HepG2 (cell line): ENCODE data around the gene RFX7. TPM values are rescaled to one million over a fixed set of nuclear protein-coding genes. Genes with fewer than 3 reads are reported as not detected.

Experiments
- ATAC-seq: fragments of 200-7000 bp; cut with Tn5 transposase; 3 replicates; pipeline ENCODE4 v1.9.1; 2020; ENCODE audit warnings: mild to moderate bottlenecking, moderate library complexity
- BruUV-seq: library from RNA; stranded (reverse); fragments of 400-500 nt; replicated peaks from 2 replicates; lab custom pipeline; 2021; lab: Mats Ljungman, UMichigan
- CTCF ChIA-PET: fragments of 300-600 bp; formaldehyde crosslinking; extraction: SDS; loops from one replicate; lab custom pipeline; 2021; ENCODE audit warnings: low total read pairs, inconsistent platforms, low intra/inter-chr PET ratio; lab: Yijun Ruan, JAX
- POLR2A ChIA-PET: fragments of 350-600 bp; sonication (Branson Sonifier 250); formaldehyde crosslinking; loops from one replicate; lab custom pipeline; 2020; ENCODE audit warnings: antibody characterized with exemption, inconsistent platforms; lab: Yijun Ruan, JAX
- DNase-seq: peaks from one replicate; pipeline ENCODE4 v3.0.0-alpha.2; 2015; ENCODE audit warnings: low spot score
- FAIRE-seq: peaks from 3 replicates; lab custom pipeline; 2011; peaks lifted over from hg19 to GRCh38; lab: Jason Lieb, UNC
- H2AFZ ChIP-seq: one replicate; pipeline ENCODE4 v1.6.1; 2011; ENCODE audit warnings: low read length, inconsistent platforms
- H3K27ac ChIP-seq: fragments of 300-600 bp; 3 replicates; pipeline ENCODE4 v1.8.0; 2011; ENCODE audit warnings: mixed run types, mild to moderate bottlenecking, mixed read lengths, low read length, inconsistent platforms; ENCODE audit not compliant: insufficient read depth; ENCODE audit errors: extremely low read length
- H3K27me3 ChIP-seq, 2 experiments: fragments of 200-600 bp in 1 of 2; 2 replicates in 1 of 2; 3 replicates in 1 of 2; pipeline versions ENCODE4 v1.6.0 to v1.8.0; 2011; ENCODE audit warnings: low read length in 2 of 2, mild to moderate bottlenecking in 2 of 2, moderate library complexity in 2 of 2, inconsistent platforms in 1 of 2; ENCODE audit not compliant: insufficient read depth in 2 of 2, control insufficient read depth in 1 of 2
- H3K36me3 ChIP-seq, 2 experiments: fragments of 200-600 bp in 1 of 2; replicated peaks in 1 of 2; 2 replicates in 1 of 2; 3 replicates in 1 of 2; pipeline versions ENCODE4 v1.5.1 to v1.8.0; 2011; ENCODE audit warnings: low read length in 2 of 2, inconsistent platforms in 1 of 2; ENCODE audit not compliant: insufficient read depth in 2 of 2, control insufficient read depth in 1 of 2
- H3K4me1 ChIP-seq: 2 replicates; pipeline ENCODE4 v1.5.1; 2012; ENCODE audit warnings: low read length, inconsistent platforms; ENCODE audit not compliant: insufficient read depth
- H3K4me2 ChIP-seq: 2 replicates; pipeline ENCODE4 v1.6.0; 2011; ENCODE audit warnings: low read depth, low read length, inconsistent platforms
- H3K4me3 ChIP-seq, 3 experiments: fragments of 200-600 bp in 1 of 3; sonication (generic), shearing (Covaris generic) in 1 of 3; replicated peaks in 1 of 3; 2 replicates each; pipeline ENCODE4 v1.5.1; 2011 to 2016; ENCODE audit warnings: low read length in 3 of 3, inconsistent platforms in 2 of 3, low read depth in 2 of 3, mild to moderate bottlenecking in 2 of 3, control low read depth in 1 of 3, mixed read lengths in 1 of 3; ENCODE audit not compliant: insufficient read depth in 1 of 3
- H3K79me2 ChIP-seq: one replicate; pipeline ENCODE4 v1.6.1; 2011; ENCODE audit warnings: low read length, inconsistent platforms; ENCODE audit not compliant: insufficient read depth
- H3K9ac ChIP-seq: 2 replicates; pipeline ENCODE4 v1.6.0; 2011; ENCODE audit warnings: mild to moderate bottlenecking, low read depth, low read length, inconsistent platforms; ENCODE audit not compliant: insufficient read depth
- H3K9me3 ChIP-seq: 2 replicates; pipeline ENCODE4 v1.5.1; 2012; ENCODE audit warnings: mild to moderate bottlenecking, low read length
- H4K20me1 ChIP-seq: 2 replicates; pipeline ENCODE4 v1.6.0; 2011; ENCODE audit warnings: inconsistent platforms, mild to moderate bottlenecking, low read length, moderate library complexity; ENCODE audit not compliant: insufficient read depth
- CBFB ChIP-seq: sonication (generic); formaldehyde crosslinking; IDR thresholded peaks from 2 replicates; pipeline ENCODE4 v1.4.0; 2020; ENCODE audit warnings: missing genetic modification reagents
- HIVEP1 ChIP-seq: sonication (generic); formaldehyde crosslinking; IDR thresholded peaks from 2 replicates; pipeline ENCODE4 v1.4.0; 2020; ENCODE audit warnings: mild to moderate bottlenecking, missing genetic modification reagents
- PHF8 ChIP-seq: sonication (generic); formaldehyde crosslinking; IDR thresholded peaks from 2 replicates; pipeline ENCODE4 v1.5.0; 2020; ENCODE audit warnings: missing genetic modification reagents
- RFX5 ChIP-seq: IDR thresholded peaks from 2 replicates; pipeline ENCODE4 v1.6.1; 2011; ENCODE audit warnings: low read depth, low read length, improper control_type of control experiment
- SALL1 ChIP-seq: sonication (generic); formaldehyde crosslinking; IDR thresholded peaks from 2 replicates; pipeline ENCODE4 v1.8.0; 2022; ENCODE audit warnings: mild to moderate bottlenecking, missing genetic modification reagents
- STAG1 ChIP-seq: sonication (generic); formaldehyde crosslinking; IDR thresholded peaks from 2 replicates; pipeline ENCODE4 v1.4.0; 2020; ENCODE audit warnings: missing genetic modification reagents
- YY1 ChIP-seq: IDR thresholded peaks from 2 replicates; pipeline ENCODE4 v1.6.1; 2011; ENCODE audit warnings: low read length, low read depth, moderate library complexity, mild to moderate bottlenecking; ENCODE audit not compliant: insufficient read depth, insufficient replicate concordance
- ZNF205 ChIP-seq: IDR thresholded peaks from 2 replicates; pipeline ENCODE4 v1.6.1; 2018; ENCODE audit warnings: missing biosample characterization, missing genetic modification reagents
- ZNF7 ChIP-seq: IDR thresholded peaks from 2 replicates; pipeline ENCODE4 v1.6.1; 2016; ENCODE audit warnings: missing biosample characterization, missing genetic modification reagents
- ZSCAN9 ChIP-seq: IDR thresholded peaks from 2 replicates; pipeline ENCODE4 v1.6.1; 2016; ENCODE audit warnings: borderline replicate concordance
- in situ Hi-C: cut with HindIII; loops from 2 replicates; pipeline ENCODE4 v1.10.0; 2017; ENCODE audit warnings: low pct_unique_long_range_greater_than_20kb; ENCODE audit not compliant: extremely low pct_ligation_motif_present
- intact Hi-C: fragments of 100-400 bp; cut with micrococcal nuclease; formaldehyde crosslinking; loops from one replicate; pipeline ENCODE4 v1.10.0; 2022; ENCODE audit not compliant: unreplicated experiment
- polyA plus RNA-seq, 8 experiments: library from polyadenylated mRNA; depleted of rRNA in 3 of 8; stranded (reverse) in 7 of 8; unstranded in 1 of 8; fragments of >200 nt; fragmentation: Illumina TruSeq in 4 of 8; extraction: Trizol in 4 of 8; gene quantifications; 2 replicates each; pipeline versions ENCODE4 v1.2.1 to v1.2.3, GENCODE V29; 2011 to 2016; ENCODE audit warnings: low read depth in 4 of 8, missing spikeins in 1 of 8, mixed read lengths in 1 of 8; ENCODE audit not compliant: insufficient read depth in 1 of 8
- total RNA-seq, 5 experiments: library from RNA; depleted of rRNA; stranded (reverse); fragments of >200 nt; fragmentation: Illumina TruSeq; extraction: Trizol; gene quantifications; 2 replicates each; pipeline ENCODE4 v1.2.3, GENCODE V29; 2016; ENCODE audit warnings: low read depth in 1 of 5
- TF ChIP-seq, protein P1 (sequence below): sonication (generic); formaldehyde crosslinking; IDR thresholded peaks from 2 replicates; pipeline ENCODE4 v1.5.0; 2020; ENCODE audit warnings: mild to moderate bottlenecking, missing genetic modification reagents, moderate library complexity

RFX7 gene
- total and polyA plus RNA-seq, 2 of the 13 experiments (the other 11 are each of a cell fraction or from before 2014, with no cell fraction given): 8.5 to 10.4 TPM

DNA sequence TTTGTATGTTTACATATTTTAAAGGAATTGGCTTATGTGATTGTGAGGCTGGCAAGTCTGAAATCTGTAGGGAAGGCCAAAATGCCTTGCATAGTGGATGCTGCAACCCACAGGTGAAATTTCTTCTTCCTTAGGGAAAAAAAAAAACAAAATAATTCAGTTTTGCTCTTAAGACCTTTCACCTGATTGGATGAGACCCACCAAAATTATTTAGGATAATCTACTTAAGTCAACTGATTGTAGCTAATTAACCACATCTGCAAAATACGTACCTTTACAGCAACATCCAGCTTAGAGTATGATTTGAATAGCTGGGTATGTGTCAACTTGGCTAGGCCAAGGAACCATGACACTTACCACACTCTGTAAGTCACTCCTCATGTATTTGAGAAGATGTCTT, 6.9 kb upstream of the RFX7 start (continued):
- TF ChIP-seq YY1: no peak
- TF ChIP-seq ZSCAN9 (CRISPR knock-in tag): no peak
- no peak for TF ChIP-seq CBFB (CRISPR knock-in tag)

- no TSS peak for BruUV-seq
- Histone ChIP-seq H3K4me2 (no peak overlapping the region), H3K4me3 (no peak overlapping the region), H3K27me3 (peaks cover 0 to 1% of the 10 kb centered on the region in 2 experiments; a peak in 2 of 5 replicates), H3K9me3 (no peaks in the 10 kb centered on the region), H3K36me3 (no peaks in the 10 kb centered on the region), H3K4me1 (peaks cover 12% of the 10 kb centered on the region), H3K9ac (no peak overlapping the region), H4K20me1 (no peaks in the 10 kb centered on the region), H2AFZ (no peak overlapping the region), H3K79me2 (peaks cover 2% of the 10 kb centered on the region)
- ChIA-PET CTCF (interaction anchor here (1.3 kb wide), 1 partner anchor 180 kb away, joined by 6 read pairs; no protein-coding TSS in a partner anchor), POLR2A (no interaction called here)
- in situ Hi-C loops: loop anchor here (5.0 kb wide), 1 partner anchor 183 kb away; no protein-coding TSS in a partner anchor
- no peak for ATAC-seq
- DNase-seq: peak; percentile 30
- intact Hi-C loops: no loop called here
- no peak for TF ChIP-seq ZNF205 (CRISPR knock-in tag)
- TF ChIP-seq ZNF7: no peak
- TF ChIP-seq PHF8: no peak
- TF ChIP-seq HIVEP1: no peak
- TF ChIP-seq, protein P1, sequence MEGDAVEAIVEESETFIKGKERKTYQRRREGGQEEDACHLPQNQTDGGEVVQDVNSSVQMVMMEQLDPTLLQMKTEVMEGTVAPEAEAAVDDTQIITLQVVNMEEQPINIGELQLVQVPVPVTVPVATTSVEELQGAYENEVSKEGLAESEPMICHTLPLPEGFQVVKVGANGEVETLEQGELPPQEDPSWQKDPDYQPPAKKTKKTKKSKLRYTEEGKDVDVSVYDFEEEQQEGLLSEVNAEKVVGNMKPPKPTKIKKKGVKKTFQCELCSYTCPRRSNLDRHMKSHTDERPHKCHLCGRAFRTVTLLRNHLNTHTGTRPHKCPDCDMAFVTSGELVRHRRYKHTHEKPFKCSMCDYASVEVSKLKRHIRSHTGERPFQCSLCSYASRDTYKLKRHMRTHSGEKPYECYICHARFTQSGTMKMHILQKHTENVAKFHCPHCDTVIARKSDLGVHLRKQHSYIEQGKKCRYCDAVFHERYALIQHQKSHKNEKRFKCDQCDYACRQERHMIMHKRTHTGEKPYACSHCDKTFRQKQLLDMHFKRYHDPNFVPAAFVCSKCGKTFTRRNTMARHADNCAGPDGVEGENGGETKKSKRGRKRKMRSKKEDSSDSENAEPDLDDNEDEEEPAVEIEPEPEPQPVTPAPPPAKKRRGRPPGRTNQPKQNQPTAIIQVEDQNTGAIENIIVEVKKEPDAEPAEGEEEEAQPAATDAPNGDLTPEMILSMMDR: peak; percentile 48
- peak; percentile 44; the same call in 1 of the 2 replicates for TF ChIP-seq STAG1 (CRISPR knock-in tag)
- peak; percentile 87 for TF ChIP-seq RFX5
- TF ChIP-seq SALL1 (CRISPR knock-in tag): no peak
- TF ChIP-seq, all 625 proteins: peak for 3
- no peak for FAIRE-seq
- no peak overlapping the region for H3K27ac ChIP-seq
These were observed 5.4 kb upstream of the RFX7 start for GRCh38 chr15:56249092-56249491.
